ENCODE results near the gene CCDC167. TPM values are rescaled to one million over a fixed set of nuclear protein-coding genes. Genes with fewer than 3 reads are reported as not detected.
"Not testable (repeated sequence)": the region's sequence is repeated elsewhere in the genome, so short reads cannot be mapped to it uniquely, and the experiment has no call there.

CCDC167 gene
- total RNA-seq, 1 donor from 2014 or later: 24.1 TPM

GRCh38 chr6:37473364-37474095, 26.2 kb downstream of the CCDC167 start:
- DNase-seq (ENCODE audit: low read depth, low spot score): peak; percentile 71

- no peak for DNase-seq (ENCODE audit: low read depth, low spot score)
These were observed 32.0 kb downstream of the CCDC167 start for GRCh38 chr6:37467718-37468117.

GRCh38 chr6:37463110-37463509, 36.6 kb downstream of the CCDC167 start:
- DNase-seq (ENCODE audit: low read depth, low spot score): no peak

GRCh38 chr6:37460805-37461204, 38.9 kb downstream of the CCDC167 start:
- DNase-seq (ENCODE audit: low read depth, low spot score): no peak

GRCh38 chr6:37459981-37460800, 39.5 kb downstream of the CCDC167 start:
- no peak for DNase-seq (ENCODE audit: low read depth, low spot score)

- no peak for DNase-seq (ENCODE audit: low read depth, low spot score)
These were observed 42.7 kb downstream of the CCDC167 start for GRCh38 chr6:37456816-37457560.

GRCh38 chr6:37456126-37456525, 43.6 kb downstream of the CCDC167 start:
- DNase-seq (ENCODE audit: low read depth, low spot score): no peak

GRCh38 chr6:37454420-37455140, 45.1 kb downstream of the CCDC167 start:
- DNase-seq (ENCODE audit: low read depth, low spot score): no peak

GRCh38 chr6:37452522-37452921, 47.2 kb downstream of the CCDC167 start:
- DNase-seq (ENCODE audit: low read depth, low spot score): no peak

- no peak for DNase-seq (ENCODE audit: low read depth, low spot score)
These were observed 48.1 kb downstream of the CCDC167 start for GRCh38 chr6:37451441-37452193.

GRCh38 chr6:37449984-37450383, 49.7 kb downstream of the CCDC167 start:
- DNase-seq (ENCODE audit: low read depth, low spot score): no peak

GRCh38 chr6:37443216-37443542, 56.5 kb downstream of the CCDC167 start:
- DNase-seq (ENCODE audit: low read depth, low spot score): not testable (repeated sequence)

GRCh38 chr6:37442416-37443215, 57.1 kb downstream of the CCDC167 start:
- DNase-seq (ENCODE audit: low read depth, low spot score): no peak

GRCh38 chr6:37441651-37442050, 58.0 kb downstream of the CCDC167 start:
- no peak for DNase-seq (ENCODE audit: low read depth, low spot score)

- no peak for DNase-seq (ENCODE audit: low read depth, low spot score)
These were observed 60.8 kb downstream of the CCDC167 start for GRCh38 chr6:37438930-37439329.

GRCh38 chr6:37435816-37436215, 63.9 kb downstream of the CCDC167 start:
- no peak for DNase-seq (ENCODE audit: low read depth, low spot score)

- no peak for DNase-seq (ENCODE audit: low read depth, low spot score)
These were observed 64.3 kb downstream of the CCDC167 start for GRCh38 chr6:37435373-37435772.

- no peak for DNase-seq (ENCODE audit: low read depth, low spot score)
These were observed 65.9 kb downstream of the CCDC167 start for GRCh38 chr6:37433657-37434271.

Measured in pulmonary artery endothelial cell (primary cell).